Stimulated activated CD4-positive, alpha-beta T cell treated with anti-CD3 and anti-CD28 coated beads, Interleukin-4, amount 100 ng/mL, for 48 hours (primary cell): Measurements from ENCODE around the gene BEND7.
A peak's percentile ranks its signal among the peaks of the same experiment; 100 is the strongest.
"Not testable (repeated sequence)": the region's sequence is repeated elsewhere in the genome, so short reads cannot be mapped to it uniquely, and the experiment has no call there.

ENCODE experiments used
- DNase-seq, 2 donors: peaks; one replicate each; pipeline ENCODE4 v3.0.0-alpha.2; 2020; ENCODE audit warnings: low read depth in 2 of 2

Gene BEND7, protein sequence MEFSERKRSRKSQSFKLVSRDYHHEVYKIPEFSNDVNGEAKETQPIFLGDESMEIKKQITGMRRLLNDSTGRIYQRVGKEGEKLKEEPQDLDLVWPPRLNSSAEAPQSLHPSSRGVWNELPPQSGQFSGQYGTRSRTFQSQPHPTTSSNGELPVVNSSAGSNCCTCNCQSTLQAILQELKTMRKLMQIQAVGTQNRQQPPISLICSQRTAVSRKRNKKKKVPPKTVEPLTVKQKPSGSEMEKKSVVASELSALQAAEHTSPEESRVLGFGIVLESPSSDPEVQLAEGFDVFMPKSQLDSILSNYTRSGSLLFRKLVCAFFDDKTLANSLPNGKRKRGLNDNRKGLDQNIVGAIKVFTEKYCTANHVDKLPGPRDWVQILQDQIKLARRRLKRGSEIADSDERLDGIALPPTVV

DNA sequence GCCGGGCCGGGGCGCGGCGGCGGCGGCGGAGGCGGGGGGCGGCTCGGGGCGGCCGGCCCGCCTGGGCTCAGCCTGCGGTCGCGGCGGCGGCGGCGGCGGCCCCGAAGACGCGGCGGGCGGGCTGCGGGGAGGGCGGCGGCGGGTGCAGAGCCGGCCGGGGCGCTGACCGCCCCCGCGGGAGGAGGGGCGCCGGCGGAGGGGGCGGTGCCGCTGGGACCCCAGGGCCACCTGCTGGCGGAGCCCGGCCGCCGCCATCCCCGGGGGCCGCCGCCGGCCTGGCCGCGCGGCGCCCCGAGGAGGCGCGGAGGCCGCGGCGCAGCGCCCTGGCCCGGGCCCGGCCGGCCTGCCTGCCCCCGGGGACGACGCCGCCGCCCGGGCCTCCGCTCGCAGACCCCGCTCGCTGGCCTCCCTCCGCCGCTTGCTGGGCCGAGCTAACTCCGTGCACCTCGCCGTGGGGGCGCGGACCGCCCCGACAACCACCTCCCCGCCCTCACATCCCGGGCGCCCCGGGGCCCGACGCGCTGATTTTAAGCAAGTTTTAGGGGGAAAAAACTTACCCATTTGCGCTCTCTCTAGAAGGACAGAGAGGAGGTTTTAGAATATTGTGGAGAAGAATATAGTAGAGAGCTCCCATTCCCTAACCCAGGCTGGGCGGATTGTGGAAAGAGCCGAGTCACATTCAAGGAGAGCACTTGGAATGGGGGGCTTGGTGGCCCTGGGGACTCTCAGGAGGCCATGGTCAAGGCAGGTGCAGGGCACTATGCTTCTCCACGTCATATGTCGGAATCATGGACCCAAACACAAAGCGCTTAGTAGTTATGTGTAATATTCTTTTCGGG is at the start of gene BEND7:
Gene BEND7, minus strand, starts transcription at position 140 of the 839 bp plus-strand sequence. CDS start 481 bp downstream, outside the sequence.
- DNase-seq = no peak

DNA sequence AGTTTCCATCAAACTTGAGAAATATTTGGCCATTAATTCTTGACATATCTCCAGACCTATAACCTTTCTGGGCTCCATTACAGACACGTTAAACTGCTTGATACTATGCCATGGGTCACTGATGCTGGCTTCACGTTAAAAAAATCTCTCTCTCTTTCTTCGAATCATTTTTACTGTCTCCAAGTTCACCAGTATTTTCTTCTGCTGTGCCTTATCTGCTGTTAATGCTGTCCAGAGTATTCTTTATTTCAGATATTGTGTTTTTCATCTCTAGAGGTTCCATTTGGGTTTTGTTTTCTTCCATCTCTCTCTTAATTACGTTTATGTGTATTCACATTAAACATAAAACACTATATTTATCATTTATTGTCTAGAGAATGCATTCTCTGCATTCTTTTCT is 45.1 kb upstream of the BEND7 start:
- DNase-seq = no peak

DNA sequence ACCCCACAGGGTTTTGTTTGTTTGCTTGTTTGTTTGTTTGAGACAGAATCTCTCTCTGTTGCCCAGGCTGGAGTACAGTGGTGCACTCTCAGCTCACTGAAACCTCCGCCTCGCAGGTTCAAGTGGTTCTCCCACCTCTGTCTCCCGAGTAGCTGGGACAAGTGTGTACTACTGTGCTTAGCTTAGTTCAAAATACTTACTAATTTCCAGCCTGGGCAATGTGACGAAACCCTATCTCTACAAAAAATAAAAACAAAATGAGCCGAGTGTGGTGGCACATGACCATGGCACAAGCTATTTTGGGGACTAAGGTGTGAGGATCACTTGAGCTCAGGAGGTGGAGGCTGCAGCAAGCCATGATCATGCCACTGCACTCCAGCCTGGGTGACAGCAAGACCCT is 42.7 kb upstream of the BEND7 start:
- no peak for DNase-seq

DNA sequence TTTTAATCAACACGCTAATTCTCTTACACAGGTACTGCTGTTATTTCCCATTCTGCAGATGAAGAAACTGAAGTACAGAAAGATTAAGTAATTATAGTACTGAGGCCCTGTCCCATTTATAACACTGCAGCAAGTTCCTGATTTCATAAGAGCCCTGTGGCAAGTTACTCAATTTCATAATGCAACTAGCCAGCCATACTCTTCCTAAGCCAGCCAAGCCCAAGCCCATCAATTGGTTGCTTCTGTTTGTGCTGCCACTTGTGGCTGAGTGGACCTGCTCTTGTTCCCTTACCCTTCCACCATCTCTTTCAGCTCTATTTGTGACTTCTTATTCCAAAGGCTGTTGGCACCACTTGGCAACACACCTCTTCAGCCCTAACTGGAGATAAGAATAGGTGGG is 38.2 kb upstream of the BEND7 start:
- DNase-seq = no peak

DNA sequence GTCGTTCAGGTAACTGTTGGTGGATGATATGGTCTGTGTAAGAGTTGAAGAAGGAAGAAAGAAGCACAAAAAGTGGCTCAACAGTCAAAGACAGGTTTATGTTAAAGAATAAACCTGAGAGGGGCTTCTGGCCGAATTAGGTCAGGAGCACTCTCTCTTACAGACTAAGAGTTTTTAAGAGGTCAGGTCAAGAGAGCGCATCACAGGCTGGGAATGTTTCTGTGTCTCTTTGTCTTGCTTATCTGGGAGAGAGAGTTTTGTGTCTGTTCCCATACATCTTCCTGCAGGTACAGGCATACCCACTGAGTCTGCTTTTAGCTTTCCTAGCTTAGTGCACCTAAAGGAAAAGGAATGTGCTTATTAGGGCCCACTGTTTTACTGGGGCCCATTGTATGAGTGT is 35.8 kb upstream of the BEND7 start:
- no peak for DNase-seq

DNA sequence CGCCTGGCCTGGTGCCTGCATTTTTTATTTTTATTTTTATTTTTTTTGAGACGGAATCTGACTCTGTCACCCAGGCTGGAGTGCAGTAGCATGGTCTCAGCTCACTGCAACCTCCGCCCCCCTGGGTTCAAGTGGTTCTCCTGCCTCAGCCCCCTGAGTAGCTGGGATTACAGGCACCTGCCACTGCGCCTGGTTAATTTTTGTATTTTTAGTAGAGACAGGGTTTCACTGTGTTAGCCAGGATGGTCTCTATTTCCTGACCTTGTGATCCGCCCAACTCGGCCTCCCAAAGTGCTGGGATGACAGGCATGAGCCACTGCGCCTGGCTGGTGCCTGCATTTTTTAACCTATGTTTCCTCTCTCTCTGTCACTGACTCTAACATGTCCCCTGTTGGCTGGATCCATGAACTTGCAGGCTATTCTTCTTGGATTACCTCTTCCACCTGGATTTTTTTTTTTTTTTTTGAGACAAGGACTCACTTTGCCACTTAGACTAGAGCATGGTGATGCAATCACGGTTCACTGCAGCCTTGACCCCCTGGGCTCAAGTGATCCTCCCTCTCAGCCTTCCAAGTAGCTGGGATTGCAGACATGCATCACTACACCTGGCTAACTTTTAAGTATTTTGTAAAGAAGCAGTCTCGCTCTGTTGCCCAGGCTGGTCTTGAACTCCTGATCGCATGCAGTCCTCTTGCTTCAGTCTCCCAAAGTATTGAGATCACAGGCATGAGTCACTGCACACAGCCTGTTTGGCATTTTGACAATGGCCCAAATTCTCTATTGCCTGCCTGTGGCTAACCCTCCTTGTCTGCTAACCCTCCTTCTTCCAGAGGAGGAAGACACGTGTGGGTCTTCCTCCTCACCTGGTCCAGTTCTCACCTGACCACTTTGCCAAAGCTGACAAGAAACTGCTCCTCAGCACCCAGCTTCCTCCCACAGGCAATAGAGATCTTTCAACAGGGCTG is 34.9 kb upstream of the BEND7 start:
- no peak for DNase-seq

DNA sequence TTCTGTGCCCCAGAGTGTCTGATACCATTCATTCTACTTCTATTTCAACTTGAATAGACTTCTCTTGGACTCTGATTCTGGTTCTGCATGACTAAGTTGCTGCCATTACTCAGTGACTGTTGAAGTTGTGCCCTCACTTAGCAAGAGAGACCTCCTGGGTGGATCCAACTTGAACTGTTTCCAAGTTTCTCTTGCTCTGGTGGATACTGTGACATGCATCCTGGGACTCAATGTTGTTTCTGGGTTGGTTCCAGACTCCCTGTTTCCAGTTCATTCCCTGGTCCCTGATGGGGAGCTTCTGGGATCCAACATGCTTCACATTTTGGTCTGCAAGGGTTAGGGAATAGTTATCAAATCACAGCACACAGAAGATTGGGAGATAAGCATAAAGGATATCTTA is 31.8 kb upstream of the BEND7 start:
- DNase-seq = no peak

DNA sequence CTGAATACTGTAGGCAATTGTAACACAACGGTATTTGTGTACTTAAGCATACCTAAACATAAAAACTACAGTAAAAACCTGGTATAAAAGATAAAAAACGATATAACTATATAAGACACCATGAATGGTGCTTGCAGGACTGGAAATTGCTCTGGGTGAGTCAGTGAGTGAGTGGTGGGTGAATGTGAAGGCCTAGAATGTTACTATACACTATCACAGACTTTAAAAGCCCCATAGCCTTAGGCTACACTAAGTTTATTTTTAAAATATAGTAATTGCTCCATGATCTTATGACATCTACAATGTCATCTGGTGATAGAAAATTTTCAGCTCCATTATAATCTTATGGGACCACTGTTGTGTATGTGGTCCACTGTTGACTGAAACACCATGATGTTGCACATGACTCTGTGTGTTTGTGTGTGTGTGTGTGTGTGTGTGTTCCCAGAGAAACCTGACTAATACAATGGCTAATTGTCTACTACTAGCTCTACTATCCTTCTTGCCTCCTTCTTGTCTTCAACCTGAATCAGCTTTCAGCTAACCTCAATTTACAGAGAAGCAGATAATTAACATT is 30.4 kb upstream of the BEND7 start:
- DNase-seq = no peak

DNA sequence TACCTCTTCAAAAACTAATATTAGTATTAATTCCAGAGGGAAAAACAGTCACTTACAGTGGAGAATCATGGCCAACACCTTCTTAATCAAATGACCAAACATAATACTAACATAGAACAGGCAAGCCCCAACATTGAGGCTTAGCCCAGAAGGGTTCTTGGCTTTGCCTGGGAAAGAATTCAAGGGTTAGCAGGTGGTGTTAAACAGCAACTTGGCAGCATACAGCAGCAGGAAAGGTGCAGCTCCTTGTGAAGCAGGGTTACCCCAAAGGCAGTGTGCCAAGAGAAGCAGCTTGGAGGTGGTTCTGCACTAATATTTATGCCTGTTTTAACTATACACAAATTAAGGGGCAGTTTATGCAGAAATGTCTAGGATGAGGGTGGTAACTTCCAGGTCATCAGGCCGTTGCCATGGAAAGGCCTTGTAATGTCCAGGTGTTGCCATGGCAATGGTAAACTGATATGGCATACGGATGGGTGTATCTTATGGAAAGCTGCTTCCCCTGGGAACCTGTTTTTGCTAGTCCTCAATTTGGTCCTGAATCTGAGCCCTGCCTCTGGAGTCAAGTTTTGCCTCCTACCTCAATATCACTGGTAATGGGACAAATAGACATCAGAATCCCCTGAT is 27.2 kb upstream of the BEND7 start:
- DNase-seq = no peak

DNA sequence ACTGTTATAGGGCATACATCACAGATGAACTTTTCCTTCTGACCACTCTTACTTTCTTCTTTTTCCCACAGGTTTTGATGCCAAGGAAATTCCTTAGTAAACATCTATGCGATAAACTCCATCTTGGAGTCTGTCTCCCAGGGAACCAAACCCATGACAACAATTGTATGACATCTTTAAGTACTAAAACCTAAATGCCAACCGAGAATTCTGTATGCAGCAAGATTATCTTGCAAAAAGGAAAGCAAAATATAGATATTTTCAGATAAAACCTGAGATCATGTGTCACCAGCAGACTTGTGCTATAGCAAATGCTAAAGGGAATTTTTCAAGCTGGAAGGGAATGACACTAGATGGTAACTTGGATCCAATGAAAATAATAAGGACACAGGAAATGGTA is 22.0 kb upstream of the BEND7 start:
- no peak for DNase-seq

DNA sequence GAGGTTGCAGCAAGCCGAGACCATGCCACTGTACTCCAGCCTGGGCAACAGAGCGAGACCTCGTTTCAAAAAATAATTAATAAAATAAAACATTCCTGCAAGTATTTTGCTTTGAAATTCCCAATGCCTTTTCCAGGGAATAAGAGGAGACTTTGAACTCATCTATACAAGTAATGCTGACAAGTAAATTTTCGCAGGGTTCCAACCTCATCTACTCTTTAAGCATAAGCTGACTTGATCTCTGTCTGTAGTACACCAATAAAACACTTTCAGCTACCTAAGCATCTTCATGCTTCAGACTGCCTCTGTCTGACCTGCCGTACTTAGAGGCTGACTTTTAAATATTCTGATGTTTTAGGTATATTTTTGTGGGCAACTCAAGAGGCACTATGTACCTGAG is 13.7 kb upstream of the BEND7 start:
- DNase-seq = no peak

DNA sequence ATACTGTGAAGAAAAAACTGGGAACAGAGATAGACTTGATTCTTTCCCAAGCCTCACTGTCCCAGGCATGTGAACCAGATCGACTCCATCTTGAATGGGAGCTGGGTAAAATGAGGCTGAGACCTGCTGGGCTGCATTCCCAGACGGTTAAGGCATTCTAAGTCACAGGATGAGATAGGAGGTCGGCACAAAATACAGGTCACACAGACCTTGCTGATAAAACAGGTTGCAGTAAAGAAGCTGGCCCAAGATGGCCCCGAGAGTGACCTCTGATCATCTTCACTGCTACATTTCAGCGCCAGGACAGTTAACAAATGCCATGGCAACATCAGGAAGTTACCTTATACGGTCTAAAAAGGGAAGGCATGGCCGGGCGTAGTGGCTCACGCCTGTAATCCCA is 9.2 kb upstream of the BEND7 start:
- not testable (repeated sequence) for DNase-seq

DNA sequence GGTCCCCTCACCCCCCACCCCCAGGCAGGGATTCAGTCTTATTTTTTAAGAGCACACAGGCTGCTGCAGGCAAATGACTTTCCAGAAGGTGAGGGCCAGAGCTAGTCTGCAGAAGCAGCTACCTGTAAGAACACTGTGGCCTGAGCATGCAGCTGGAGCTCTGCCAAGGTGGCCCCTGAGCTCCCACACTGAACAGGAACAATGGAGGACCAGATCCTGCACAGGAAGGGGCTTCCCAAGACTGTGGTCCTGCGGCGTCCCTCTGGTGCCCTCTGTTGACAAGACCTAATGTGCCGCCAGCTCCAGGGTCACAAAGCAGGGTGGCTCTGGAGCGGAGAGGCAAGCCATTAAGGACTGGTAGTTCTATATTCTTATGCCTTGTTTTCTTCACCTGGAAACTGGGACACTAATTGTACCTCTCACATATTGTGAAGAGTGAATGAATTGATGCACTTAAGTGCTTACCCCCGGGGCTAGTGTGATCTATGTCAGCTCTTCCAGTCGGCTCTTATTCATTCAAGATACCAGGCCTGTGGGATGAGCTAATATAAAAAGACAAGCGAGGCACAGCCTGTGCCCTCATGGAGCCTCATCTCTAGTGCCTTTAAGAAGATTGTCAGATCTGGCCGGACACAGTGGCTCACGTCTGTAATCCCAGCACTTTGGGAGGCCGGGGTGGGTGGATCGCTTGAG is 8.0 kb upstream of the BEND7 start:
- peak; percentile 15 to 25 for DNase-seq

DNA sequence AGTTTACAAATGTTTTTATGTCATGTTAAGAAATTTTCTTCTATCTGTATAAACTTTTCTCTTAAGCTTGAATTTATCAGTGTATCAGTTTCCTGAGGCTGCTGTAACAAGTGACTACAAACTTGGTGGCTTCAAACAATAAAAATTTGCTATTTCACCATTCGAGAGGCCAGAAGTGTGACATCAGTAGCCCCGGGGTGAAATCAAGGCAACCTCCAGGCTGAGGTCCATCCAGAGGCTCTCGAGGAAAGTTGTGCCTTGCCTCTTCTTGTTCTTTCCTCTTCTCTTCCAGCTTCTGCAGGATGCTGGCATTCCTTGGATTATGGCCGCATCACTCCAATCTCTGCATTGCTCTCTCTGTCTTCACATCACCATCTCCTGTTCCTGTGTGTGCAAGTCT is 6.5 kb upstream of the BEND7 start:
- DNase-seq = no peak

DNA sequence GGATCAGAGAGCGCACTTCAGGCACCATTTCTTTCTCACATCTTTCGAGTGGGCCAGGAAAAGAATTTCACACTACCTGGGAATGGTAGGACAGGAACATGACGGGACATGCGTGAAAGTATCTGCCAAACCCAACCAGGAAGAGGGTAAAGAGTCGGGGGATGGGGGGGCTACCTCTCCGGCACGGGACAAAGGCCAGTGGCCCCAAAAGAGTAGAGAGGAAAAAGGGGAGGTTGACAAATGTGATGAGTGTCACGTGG is 830 bp upstream of the BEND7 start:
- DNase-seq = no peak

DNA sequence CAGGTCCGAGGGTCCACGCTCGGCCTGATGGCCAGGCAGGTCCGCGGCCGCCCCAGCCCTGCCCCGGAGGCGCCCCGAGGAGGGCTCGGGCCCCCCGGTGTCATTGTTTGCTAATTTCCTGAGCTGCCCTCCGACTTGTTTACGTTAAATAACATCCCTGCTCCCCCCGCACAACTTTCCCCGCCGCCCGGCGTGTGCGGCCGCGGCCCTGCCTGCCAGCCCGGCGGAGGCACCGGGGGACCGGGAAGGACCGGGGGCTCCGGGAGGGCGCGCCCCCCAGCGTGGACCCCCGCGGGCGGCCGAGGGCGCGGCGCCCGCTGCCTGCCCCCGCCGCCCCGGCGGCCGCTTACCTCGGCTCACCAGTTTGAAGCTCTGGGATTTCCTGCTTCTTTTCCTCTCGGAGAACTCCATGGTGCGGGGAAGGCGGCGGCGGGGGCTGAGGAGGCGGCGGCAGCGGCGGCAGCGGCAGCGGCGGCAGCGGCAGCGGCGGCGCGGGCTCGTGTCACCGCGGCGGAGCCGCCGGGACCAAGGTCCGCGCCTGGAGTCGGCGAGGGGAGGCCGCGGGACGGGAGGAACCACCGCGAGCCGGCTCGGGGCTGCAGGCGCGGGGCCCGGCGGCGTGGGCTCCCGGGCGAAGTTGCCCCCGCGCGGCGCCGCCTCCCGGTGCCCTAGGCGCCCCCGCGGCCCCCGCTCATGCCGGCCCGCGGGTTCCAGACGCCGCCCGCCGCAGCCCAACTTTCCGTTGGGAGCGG is 515 bp downstream of the BEND7 start:
- DNase-seq = no peak

DNA sequence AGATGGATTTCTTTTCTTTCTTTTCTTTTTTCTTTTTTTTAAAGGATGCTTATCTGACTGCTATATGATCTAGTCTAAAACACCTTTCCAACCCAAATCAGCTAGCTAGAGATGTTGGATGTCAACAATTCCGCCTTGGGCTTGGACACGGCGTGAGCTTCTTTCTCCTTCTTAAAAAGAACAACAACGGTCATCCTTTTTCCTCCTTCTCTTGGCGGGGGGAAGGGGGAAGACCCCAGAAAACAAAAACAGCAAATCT is 1.0 kb downstream of the BEND7 start:
- DNase-seq = no peak

DNA sequence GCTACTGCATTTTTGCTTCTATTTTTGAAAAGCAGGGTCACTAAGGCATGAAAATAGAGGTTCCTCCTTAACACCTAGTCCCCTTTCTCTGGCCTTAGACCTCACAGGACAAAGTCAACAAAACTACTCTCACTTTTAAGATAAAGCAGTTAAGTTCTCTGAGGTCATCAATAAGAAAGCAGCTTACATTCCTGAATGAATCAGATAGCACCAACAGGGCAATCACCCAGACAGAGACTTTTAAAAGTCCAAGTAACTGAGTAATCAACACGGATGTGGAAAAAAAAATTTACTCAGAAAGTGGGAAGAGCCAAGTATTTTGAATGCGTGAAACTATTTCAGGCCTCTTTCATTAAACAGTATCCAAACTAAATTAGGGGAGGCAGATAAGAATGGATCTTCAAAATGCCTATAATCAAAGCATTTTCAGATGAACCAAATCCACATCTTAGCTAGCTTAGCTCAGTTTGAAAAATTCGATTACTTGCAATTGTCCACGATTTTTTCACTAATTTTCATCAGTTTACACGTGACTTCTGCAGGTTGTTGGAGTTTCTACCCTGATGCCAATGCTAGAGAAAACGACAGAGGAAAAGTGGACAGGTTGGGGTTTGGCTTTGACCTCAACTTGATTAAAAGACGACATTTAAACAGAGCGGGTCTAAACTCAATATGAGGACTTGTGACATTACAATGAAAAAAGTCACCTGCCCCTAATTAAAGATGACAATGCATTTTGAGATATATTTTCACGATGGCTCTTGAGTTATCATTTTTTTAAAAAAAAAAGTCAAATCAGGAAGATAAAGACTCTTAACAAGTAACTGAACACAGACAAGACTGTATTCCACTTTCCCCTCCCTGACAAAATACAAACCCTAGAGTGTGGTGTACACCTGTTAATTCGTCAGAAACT is 1.6 kb downstream of the BEND7 start:
- DNase-seq = no peak

DNA sequence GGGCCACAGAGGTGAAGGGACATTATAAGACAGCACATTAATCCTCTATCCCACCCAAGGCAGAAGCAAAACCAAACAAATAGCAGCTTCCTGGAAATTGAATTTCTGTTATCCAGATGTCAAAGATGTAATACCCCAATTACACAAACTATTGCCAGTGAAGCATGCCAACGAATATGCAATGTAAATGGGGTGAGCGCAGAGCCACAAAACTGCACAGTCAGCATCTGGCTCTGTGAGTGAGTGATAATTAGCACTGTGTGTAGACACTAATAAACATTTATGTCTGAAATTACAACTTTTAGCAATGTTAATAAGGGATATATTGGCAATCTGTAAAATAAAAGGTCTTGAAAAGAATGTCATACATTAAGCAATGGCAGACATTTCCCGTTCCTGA is 3.2 kb downstream of the BEND7 start:
- no peak for DNase-seq
